IMR-90 (cell line): Measurements from ENCODE around the gene LTB4R.

Source experiments
- CEBPB ChIP-seq: IDR thresholded peaks from 2 replicates; pipeline ENCODE4 v1.6.1; 2012; ENCODE audit warnings: low read depth, low read length, improper control_type of control experiment
- CHD1 ChIP-seq: IDR thresholded peaks from 2 replicates; pipeline ENCODE4 v1.6.1; 2012; ENCODE audit warnings: low read depth, low read length, improper control_type of control experiment
- FOS ChIP-seq: fragments of 150-350 bp; IDR thresholded peaks from 2 replicates; pipeline ENCODE4 v1.6.1; 2016; ENCODE audit warnings: low read depth, low read length
- MAZ ChIP-seq: IDR thresholded peaks from 2 replicates; pipeline ENCODE4 v1.6.1; 2012; ENCODE audit warnings: low read depth, mild to moderate bottlenecking, low read length, improper control_type of control experiment, moderate library complexity, borderline replicate concordance
- MXI1 ChIP-seq: IDR thresholded peaks from 2 replicates; pipeline ENCODE4 v1.6.1; 2012; ENCODE audit warnings: low read depth, mild to moderate bottlenecking, low read length, moderate library complexity, borderline replicate concordance
- POLR2A ChIP-seq: IDR thresholded peaks from 2 replicates; pipeline ENCODE4 v1.6.1; 2012; ENCODE audit warnings: mild to moderate bottlenecking, low read depth, low read length
- RFX5 ChIP-seq: IDR thresholded peaks from 2 replicates; pipeline ENCODE4 v1.8.0; 2012; ENCODE audit warnings: low read depth, mild to moderate bottlenecking, low read length, moderate library complexity
- SMC3 ChIP-seq: fragments of 150-350 bp; IDR thresholded peaks from 2 replicates; pipeline ENCODE4 v1.6.1; 2016; ENCODE audit warnings: low read depth, mild to moderate bottlenecking, antibody characterized with exemption, low read length, moderate library complexity
- TF ChIP-seq, protein P1 (sequence below): conservative IDR thresholded peaks from 2 replicates; pipeline ENCODE4 v1.5.1; 2012; ENCODE audit warnings: mild to moderate bottlenecking, low read depth, low read length, improper control_type of control experiment
- TF ChIP-seq, protein P2 (sequence below): fragments of 150-350 bp; IDR thresholded peaks from 2 replicates; pipeline ENCODE4 v1.6.1; 2016; ENCODE audit warnings: low read depth, mild to moderate bottlenecking, low read length, moderate library complexity, borderline replicate concordance
- TF ChIP-seq, protein P3 (sequence below): fragments of 150-350 bp; IDR thresholded peaks from 2 replicates; pipeline ENCODE4 v1.6.1; 2017; ENCODE audit warnings: mild to moderate bottlenecking, antibody characterized with exemption, low read length, low read depth

DNA sequence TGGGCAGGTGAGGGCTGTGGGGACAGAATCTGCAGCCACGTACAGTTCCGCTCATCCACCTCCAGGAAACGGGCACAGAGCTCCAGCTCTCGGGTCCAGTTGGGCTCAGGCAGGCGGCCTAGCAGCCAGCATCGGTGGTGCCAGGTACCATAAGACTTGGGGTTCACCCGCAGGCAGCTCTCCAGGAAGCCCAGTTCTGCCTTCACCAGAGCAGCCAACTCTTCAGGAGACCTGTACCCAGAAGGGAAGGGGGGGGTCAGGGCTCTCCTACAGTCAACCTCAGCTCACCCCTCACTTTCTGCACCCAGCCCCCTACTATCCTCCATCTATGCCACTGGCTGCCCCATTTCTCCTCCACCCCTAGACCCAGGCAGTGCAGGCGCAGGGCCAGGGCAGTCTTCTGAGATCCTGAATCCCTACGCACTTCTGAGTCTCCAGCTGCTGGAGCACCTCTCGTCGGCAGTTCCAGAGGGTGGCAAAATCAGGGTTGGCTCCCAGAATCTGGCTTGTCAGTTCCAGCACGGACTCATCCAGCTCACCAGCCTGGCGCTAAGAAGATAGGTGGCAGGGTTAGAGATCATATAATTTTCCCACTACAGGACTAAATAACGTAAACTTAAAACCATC, 41.3 kb upstream of the LTB4R start:
- TF ChIP-seq, protein P1, sequence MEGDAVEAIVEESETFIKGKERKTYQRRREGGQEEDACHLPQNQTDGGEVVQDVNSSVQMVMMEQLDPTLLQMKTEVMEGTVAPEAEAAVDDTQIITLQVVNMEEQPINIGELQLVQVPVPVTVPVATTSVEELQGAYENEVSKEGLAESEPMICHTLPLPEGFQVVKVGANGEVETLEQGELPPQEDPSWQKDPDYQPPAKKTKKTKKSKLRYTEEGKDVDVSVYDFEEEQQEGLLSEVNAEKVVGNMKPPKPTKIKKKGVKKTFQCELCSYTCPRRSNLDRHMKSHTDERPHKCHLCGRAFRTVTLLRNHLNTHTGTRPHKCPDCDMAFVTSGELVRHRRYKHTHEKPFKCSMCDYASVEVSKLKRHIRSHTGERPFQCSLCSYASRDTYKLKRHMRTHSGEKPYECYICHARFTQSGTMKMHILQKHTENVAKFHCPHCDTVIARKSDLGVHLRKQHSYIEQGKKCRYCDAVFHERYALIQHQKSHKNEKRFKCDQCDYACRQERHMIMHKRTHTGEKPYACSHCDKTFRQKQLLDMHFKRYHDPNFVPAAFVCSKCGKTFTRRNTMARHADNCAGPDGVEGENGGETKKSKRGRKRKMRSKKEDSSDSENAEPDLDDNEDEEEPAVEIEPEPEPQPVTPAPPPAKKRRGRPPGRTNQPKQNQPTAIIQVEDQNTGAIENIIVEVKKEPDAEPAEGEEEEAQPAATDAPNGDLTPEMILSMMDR, result no peak
- TF ChIP-seq POLR2A (no peak), MAZ (no peak), FOS (no peak), MXI1 (no peak), RFX5 (no peak), CHD1 (no peak), CEBPB (no peak), SMC3 (no peak)
- TF ChIP-seq, protein P2, sequence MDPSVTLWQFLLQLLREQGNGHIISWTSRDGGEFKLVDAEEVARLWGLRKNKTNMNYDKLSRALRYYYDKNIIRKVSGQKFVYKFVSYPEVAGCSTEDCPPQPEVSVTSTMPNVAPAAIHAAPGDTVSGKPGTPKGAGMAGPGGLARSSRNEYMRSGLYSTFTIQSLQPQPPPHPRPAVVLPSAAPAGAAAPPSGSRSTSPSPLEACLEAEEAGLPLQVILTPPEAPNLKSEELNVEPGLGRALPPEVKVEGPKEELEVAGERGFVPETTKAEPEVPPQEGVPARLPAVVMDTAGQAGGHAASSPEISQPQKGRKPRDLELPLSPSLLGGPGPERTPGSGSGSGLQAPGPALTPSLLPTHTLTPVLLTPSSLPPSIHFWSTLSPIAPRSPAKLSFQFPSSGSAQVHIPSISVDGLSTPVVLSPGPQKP, result no peak
- TF ChIP-seq, protein P3, sequence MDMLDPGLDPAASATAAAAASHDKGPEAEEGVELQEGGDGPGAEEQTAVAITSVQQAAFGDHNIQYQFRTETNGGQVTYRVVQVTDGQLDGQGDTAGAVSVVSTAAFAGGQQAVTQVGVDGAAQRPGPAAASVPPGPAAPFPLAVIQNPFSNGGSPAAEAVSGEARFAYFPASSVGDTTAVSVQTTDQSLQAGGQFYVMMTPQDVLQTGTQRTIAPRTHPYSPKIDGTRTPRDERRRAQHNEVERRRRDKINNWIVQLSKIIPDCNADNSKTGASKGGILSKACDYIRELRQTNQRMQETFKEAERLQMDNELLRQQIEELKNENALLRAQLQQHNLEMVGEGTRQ, result no peak
